ENCODE results near the gene PKLR. TPM values are rescaled to one million over a fixed set of nuclear protein-coding genes. Genes with fewer than 3 reads are reported as not detected.
"Not testable (repeated sequence)": the region's sequence is repeated elsewhere in the genome, so short reads cannot be mapped to it uniquely, and the experiment has no call there.

The PKLR gene
- total and polyA plus RNA-seq, 2 of the 8 experiments (the other 6 are each of a cell fraction or from before 2014, with no cell fraction given): 2.3 to 7.5 TPM

DNA sequence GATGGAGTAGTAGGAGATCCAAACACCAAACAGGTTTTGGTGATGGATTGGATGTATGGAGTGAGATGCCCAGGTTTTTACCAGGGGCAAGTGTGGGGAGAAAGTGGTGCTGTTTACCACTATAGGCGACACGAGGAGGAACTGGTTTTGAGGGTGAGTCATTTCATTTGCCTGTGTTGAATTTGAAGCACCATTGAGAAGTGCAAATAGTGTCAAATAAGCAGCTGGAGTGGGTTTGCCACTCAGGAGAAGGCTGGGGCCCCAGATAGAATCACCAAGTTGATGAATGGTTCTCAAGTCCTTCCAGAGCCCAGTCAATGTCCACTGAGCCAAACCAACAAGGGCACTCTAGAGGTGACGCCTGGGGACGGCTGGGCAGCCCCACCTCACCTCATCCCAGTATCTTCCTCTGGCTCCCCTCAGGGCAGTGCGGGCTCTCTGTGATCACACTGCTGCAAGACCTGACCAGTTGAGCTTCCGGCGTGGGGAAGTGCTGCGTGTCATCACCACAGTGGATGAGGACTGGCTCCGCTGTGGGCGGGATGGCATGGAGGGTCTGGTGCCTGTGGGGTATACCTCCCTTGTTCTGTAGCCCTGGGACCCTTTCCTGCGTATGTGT, 28.9 kb upstream of the PKLR start (continued):
- TF ChIP-seq, protein P1, sequence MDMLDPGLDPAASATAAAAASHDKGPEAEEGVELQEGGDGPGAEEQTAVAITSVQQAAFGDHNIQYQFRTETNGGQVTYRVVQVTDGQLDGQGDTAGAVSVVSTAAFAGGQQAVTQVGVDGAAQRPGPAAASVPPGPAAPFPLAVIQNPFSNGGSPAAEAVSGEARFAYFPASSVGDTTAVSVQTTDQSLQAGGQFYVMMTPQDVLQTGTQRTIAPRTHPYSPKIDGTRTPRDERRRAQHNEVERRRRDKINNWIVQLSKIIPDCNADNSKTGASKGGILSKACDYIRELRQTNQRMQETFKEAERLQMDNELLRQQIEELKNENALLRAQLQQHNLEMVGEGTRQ (IDR thresholded peaks at IDR 0.05; ENCODE audit: low read length): no peak
- no peak for TF ChIP-seq CHD2 (IDR thresholded peaks at IDR 0.05; ENCODE audit: low read length)

DNA sequence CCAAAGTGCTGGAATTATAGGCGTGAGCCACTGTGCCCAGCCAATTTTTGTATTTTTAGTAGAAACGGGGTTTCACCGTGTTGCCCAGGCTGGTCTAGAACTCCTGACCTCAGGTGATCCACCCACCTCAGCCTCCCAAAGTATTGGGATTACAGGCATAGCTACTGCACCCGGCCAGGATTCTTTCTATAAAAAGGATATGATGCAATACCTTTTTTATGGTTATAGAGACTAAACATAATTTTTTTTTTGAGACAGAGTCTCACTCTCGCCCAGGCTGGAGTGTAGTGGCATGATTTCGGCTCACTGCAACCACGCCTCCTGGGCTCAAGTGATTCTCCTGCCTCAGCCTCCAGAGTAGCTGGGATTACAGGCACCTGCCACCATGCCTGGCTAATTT, 27.6 kb upstream of the PKLR start:
- not testable (repeated sequence) for H4K20me1 ChIP-seq (replicated peaks in 1 of 2; ENCODE audit: control insufficient read depth in 1 of 2, insufficient read depth in 2 of 2, low read length in 2 of 2); H2BK15ac ChIP-seq (ENCODE audit: low read length); H2BK12ac ChIP-seq (ENCODE audit: low read depth, low read length); H3K9me3 ChIP-seq (ENCODE audit: insufficient read depth in 2 of 2, low read depth in 1 of 2, low read length in 1 of 2); H3K4ac ChIP-seq (replicated peaks; ENCODE audit: insufficient read length, low read depth, low read length); H3K4me1 ChIP-seq (replicated peaks in 1 of 4; ENCODE audit: control insufficient read depth in 3 of 4, insufficient read depth in 4 of 4, low read length in 3 of 4); H4K5ac ChIP-seq (ENCODE audit: insufficient read length, low read depth, low read length); H3K9ac ChIP-seq (replicated peaks in 1 of 4; ENCODE audit: extremely low read depth in 1 of 4, low read depth in 3 of 4, low read length in 3 of 4); H2BK20ac ChIP-seq (ENCODE audit: low read length); H4K91ac ChIP-seq (replicated peaks; ENCODE audit: insufficient read length, low read length); DNase-seq (ENCODE audit: low read depth in 1 of 2, low spot score in 2 of 2); H2AK5ac ChIP-seq (ENCODE audit: low read depth, low read length); H3K79me2 ChIP-seq (ENCODE audit: control insufficient read depth in 1 of 2, insufficient read depth in 2 of 2, low read length in 2 of 2); H4K8ac ChIP-seq (ENCODE audit: extremely low read depth, insufficient read depth, low read length); H2BK5ac ChIP-seq (ENCODE audit: low read depth, low read length); H2AFZ ChIP-seq (ENCODE audit: low read length); H3K79me1 ChIP-seq (ENCODE audit: low read depth, low read length); H3K4me3 ChIP-seq (ENCODE audit: extremely low read depth in 1 of 4, insufficient read depth in 2 of 4, low read depth in 3 of 4, low read length in 4 of 4); H3K56ac ChIP-seq (replicated peaks; ENCODE audit: insufficient read length, low read depth, low read length); H3K27ac ChIP-seq (ENCODE audit: low read depth, low read length); FAIRE-seq; H3K14ac ChIP-seq (ENCODE audit: insufficient read length); H3K23me2 ChIP-seq (ENCODE audit: low read depth, low read length); H3K23ac ChIP-seq (ENCODE audit: insufficient read length); H3K4me2 ChIP-seq (ENCODE audit: insufficient read depth in 1 of 2, low read depth in 2 of 2, low read length in 2 of 2); H2BK120ac ChIP-seq (replicated peaks; ENCODE audit: low read depth, low read length); H3K18ac ChIP-seq (ENCODE audit: extremely low read depth, low read length); H3K27me3 ChIP-seq (replicated peaks in 1 of 4; ENCODE audit: control insufficient read depth in 3 of 4, extremely low read depth in 1 of 4, insufficient read depth in 3 of 4, low read length in 3 of 4)
- WGBS, 2 experiments (ENCODE audit: extremely low coverage in 1 of 2, insufficient coverage in 1 of 2, insufficient read length in 1 of 2, insufficient replicate concordance in 2 of 2, low coverage in 1 of 2, low lambda C conversion rate in 2 of 2, missing lambda C conversion rate in 1 of 2): 96% methylated on average over 7 of the region's 7 CpGs; no CpG with 5 or more reads in 1 of the 2 experiments
- H3K36me3 ChIP-seq (ENCODE audit: control insufficient read depth in 2 of 4, insufficient read depth in 4 of 4, low read length in 3 of 4): peaks cover 0 to 29% (median 3%) of the 10 kb centered on the region in 4 experiments; a peak in 7 of 8 replicates
- ChIA-PET POLR2A (ENCODE audit: partially characterized antibody) (interaction anchor here (1.2 to 1.6 kb wide), 2 partner anchors 21 to 69 kb away, joined by 3 to 4 read pairs; no protein-coding TSS in a partner anchor), CTCF (ENCODE audit: partially characterized antibody) (interaction anchor here (0.6 to 15.0 kb wide), 7 partner anchors 9 to 323 kb away, joined by 3 to 227 read pairs (median 4); partner anchors contain the start of gene ENTREP3)

All from H1 (cell line).